HEK293 (cell line): ENCODE measurements around the gene SYNJ2.

ENCODE experiments used
- BCL11A ChIP-seq: fragments of 450-650 bp; formaldehyde crosslinking; IDR thresholded peaks from 2 replicates; pipeline ENCODE4 v1.5.1; 2016; ENCODE audit warnings: low read depth, missing biosample characterization, missing genetic modification characterization
- GLIS2 ChIP-seq: fragments of 450-650 bp; formaldehyde crosslinking; IDR thresholded peaks from 2 replicates; pipeline ENCODE4 v1.5.1; 2016; ENCODE audit warnings: missing biosample characterization, missing genetic modification characterization
- HOXD13 ChIP-seq: sonication (generic); formaldehyde crosslinking; IDR thresholded peaks from 2 replicates; pipeline ENCODE4 v1.8.0; 2022; ENCODE audit warnings: missing genetic modification reagents, borderline replicate concordance
- IKZF3 ChIP-seq: fragments of 450-650 bp; IDR thresholded peaks from 2 replicates; pipeline ENCODE4 v1.5.0; 2018; ENCODE audit warnings: missing biosample characterization, mild to moderate bottlenecking, missing genetic modification characterization, moderate library complexity
- SALL2 ChIP-seq: fragments of 450-650 bp; formaldehyde crosslinking; IDR thresholded peaks from 2 replicates; pipeline ENCODE4 v1.5.0; 2017; ENCODE audit warnings: missing biosample characterization, mild to moderate bottlenecking, missing genetic modification characterization, borderline replicate concordance
- ZNF366 ChIP-seq: fragments of 450-650 bp; formaldehyde crosslinking; conservative IDR thresholded peaks from 2 replicates; pipeline ENCODE4 v1.5.1; 2016; ENCODE audit warnings: missing biosample characterization, missing genetic modification characterization
- ZNF510 ChIP-seq: fragments of 450-650 bp; formaldehyde crosslinking; IDR thresholded peaks from 2 replicates; pipeline ENCODE4 v1.5.1; 2018; ENCODE audit warnings: mild to moderate bottlenecking, missing genetic modification characterization, missing biosample characterization; ENCODE audit not compliant: insufficient replicate concordance
- ZNF521 ChIP-seq: fragments of 450-650 bp; formaldehyde crosslinking; IDR thresholded peaks from 2 replicates; pipeline ENCODE4 v1.5.1; 2017; ENCODE audit warnings: missing biosample characterization, mild to moderate bottlenecking, missing genetic modification characterization
- ZNF530 ChIP-seq: fragments of 450-650 bp; formaldehyde crosslinking; IDR thresholded peaks from 2 replicates; pipeline ENCODE4 v1.5.1; 2016; ENCODE audit warnings: low read depth, missing biosample characterization, missing genetic modification characterization
- ZNF558 ChIP-seq: fragments of 450-650 bp; formaldehyde crosslinking; IDR thresholded peaks from 2 replicates; pipeline ENCODE4 v1.5.1; 2016; ENCODE audit warnings: missing biosample characterization, missing genetic modification characterization
- ZNF623 ChIP-seq: fragments of 450-650 bp; formaldehyde crosslinking; IDR thresholded peaks from 2 replicates; pipeline ENCODE4 v1.5.1; 2016; ENCODE audit warnings: missing biosample characterization, missing genetic modification characterization
- ZNF660 ChIP-seq: fragments of 450-650 bp; IDR thresholded peaks from 2 replicates; pipeline ENCODE4 v1.5.1; 2018; ENCODE audit warnings: missing biosample characterization, mild to moderate bottlenecking, missing genetic modification characterization
- ZNF664 ChIP-seq: fragments of 450-650 bp; formaldehyde crosslinking; IDR thresholded peaks from 2 replicates; pipeline ENCODE4 v1.5.1; 2016; ENCODE audit warnings: missing biosample characterization, missing genetic modification characterization
- ZNF670 ChIP-seq: fragments of 450-650 bp; formaldehyde crosslinking; IDR thresholded peaks from 2 replicates; pipeline ENCODE4 v1.5.1; 2016; ENCODE audit warnings: missing biosample characterization, missing genetic modification characterization, low read depth
- ZSCAN30 ChIP-seq: fragments of 450-650 bp; IDR thresholded peaks from 2 replicates; pipeline ENCODE4 v1.5.1; 2018; ENCODE audit warnings: missing biosample characterization, mild to moderate bottlenecking, missing genetic modification characterization, moderate library complexity
- TF ChIP-seq, protein P1 (sequence below): IDR thresholded peaks from 2 replicates; pipeline ENCODE4 v1.6.1; 2011; ENCODE audit warnings: mild to moderate bottlenecking, low read depth, low read length, borderline replicate concordance
- TF ChIP-seq, protein P2 (sequence below): fragments of 450-650 bp; formaldehyde crosslinking; IDR thresholded peaks from 2 replicates; pipeline ENCODE4 v1.5.1; 2017; ENCODE audit warnings: missing biosample characterization, missing genetic modification characterization
- TF ChIP-seq, protein P3 (sequence below): fragments of 450-650 bp; formaldehyde crosslinking; IDR thresholded peaks from 2 replicates; pipeline ENCODE4 v1.5.1; 2016; ENCODE audit warnings: missing biosample characterization, missing genetic modification characterization, low read depth
- TF ChIP-seq, protein P4 (sequence below): fragments of 450-650 bp; formaldehyde crosslinking; IDR thresholded peaks from 2 replicates; pipeline ENCODE4 v1.5.1; 2017; ENCODE audit warnings: missing biosample characterization, mild to moderate bottlenecking, missing genetic modification characterization, moderate library complexity
- TF ChIP-seq, protein P5 (sequence below): fragments of 450-650 bp; formaldehyde crosslinking; IDR thresholded peaks from 2 replicates; pipeline ENCODE4 v1.5.1; 2016; ENCODE audit warnings: missing biosample characterization, missing genetic modification characterization
- TF ChIP-seq, protein P6 (sequence below): fragments of 450-650 bp; formaldehyde crosslinking; IDR thresholded peaks from 2 replicates; pipeline ENCODE4 v1.5.1; 2016; ENCODE audit warnings: missing biosample characterization, missing genetic modification characterization

SYNJ2 gene

DNA sequence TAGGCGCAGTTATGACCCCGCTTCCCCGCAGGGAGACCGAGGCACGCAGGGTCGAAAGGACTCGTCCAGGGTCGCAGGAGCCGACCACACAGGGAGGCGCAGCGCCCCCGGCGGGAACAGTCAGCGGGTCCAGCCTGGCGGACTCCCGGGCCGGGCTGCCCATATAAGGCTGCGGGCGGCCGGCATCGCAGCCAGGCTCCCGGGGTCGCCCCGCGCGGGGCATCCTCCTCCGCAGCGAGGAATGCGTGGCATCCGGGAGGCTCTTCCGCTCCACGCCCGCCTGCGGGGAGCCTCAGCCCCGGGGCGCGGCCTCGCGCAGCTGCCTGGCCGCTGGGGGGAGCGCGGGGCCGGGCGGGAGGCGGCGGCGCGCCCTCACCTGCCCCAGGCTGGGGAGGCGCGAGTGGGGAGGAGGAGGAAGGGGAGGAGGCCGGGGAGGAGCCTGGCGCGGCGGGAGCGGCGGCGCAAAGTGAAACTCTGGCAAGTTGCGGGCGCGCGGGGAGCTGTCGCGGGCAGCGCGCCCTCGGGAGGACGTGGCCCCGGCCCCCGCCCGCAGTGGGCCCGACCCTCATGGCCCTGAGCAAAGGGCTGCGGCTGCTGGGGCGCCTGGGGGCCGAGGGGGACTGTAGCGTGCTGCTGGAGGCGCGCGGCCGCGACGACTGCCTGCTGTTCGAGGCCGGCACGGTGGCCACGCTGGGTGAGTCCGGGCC is at the start of gene SYNJ2 (continued):
- TF ChIP-seq, protein P1, sequence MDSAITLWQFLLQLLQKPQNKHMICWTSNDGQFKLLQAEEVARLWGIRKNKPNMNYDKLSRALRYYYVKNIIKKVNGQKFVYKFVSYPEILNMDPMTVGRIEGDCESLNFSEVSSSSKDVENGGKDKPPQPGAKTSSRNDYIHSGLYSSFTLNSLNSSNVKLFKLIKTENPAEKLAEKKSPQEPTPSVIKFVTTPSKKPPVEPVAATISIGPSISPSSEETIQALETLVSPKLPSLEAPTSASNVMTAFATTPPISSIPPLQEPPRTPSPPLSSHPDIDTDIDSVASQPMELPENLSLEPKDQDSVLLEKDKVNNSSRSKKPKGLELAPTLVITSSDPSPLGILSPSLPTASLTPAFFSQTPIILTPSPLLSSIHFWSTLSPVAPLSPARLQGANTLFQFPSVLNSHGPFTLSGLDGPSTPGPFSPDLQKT, result no peak
- TF ChIP-seq ZNF670 (tag by site-specific recombination) (no peak), ZNF366 (tag by site-specific recombination) (no peak), ZNF510 (tag by site-specific recombination) (no peak), ZNF558 (tag by site-specific recombination) (no peak), ZSCAN30 (tag by site-specific recombination) (peak; percentile 55; the same call in 1 of the 2 replicates), GLIS2 (peak; percentile 31; the same call in 1 of the 2 replicates), IKZF3 (tag by site-specific recombination) (peak; percentile 30; the same call in 1 of the 2 replicates), ZNF660 (tag by site-specific recombination) (0 out of 2 replicates have a peak, but pooled peaks have one; percentile 77), ZNF623 (tag by site-specific recombination) (no peak), ZNF530 (tag by site-specific recombination) (no peak), ZNF521 (tag by site-specific recombination) (no peak), HOXD13 (CRISPR knock-in tag) (no peak), ZNF664 (tag by site-specific recombination) (no peak), BCL11A (tag by site-specific recombination) (no peak), SALL2 (tag by site-specific recombination) (no peak)
- TF ChIP-seq, protein P2, sequence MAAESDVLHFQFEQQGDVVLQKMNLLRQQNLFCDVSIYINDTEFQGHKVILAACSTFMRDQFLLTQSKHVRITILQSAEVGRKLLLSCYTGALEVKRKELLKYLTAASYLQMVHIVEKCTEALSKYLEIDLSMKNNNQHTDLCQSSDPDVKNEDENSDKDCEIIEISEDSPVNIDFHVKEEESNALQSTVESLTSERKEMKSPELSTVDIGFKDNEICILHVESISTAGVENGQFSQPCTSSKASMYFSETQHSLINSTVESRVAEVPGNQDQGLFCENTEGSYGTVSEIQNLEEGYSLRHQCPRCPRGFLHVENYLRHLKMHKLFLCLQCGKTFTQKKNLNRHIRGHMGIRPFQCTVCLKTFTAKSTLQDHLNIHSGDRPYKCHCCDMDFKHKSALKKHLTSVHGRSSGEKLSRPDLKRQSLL (tag by site-specific recombination), result no peak
- TF ChIP-seq, protein P3, sequence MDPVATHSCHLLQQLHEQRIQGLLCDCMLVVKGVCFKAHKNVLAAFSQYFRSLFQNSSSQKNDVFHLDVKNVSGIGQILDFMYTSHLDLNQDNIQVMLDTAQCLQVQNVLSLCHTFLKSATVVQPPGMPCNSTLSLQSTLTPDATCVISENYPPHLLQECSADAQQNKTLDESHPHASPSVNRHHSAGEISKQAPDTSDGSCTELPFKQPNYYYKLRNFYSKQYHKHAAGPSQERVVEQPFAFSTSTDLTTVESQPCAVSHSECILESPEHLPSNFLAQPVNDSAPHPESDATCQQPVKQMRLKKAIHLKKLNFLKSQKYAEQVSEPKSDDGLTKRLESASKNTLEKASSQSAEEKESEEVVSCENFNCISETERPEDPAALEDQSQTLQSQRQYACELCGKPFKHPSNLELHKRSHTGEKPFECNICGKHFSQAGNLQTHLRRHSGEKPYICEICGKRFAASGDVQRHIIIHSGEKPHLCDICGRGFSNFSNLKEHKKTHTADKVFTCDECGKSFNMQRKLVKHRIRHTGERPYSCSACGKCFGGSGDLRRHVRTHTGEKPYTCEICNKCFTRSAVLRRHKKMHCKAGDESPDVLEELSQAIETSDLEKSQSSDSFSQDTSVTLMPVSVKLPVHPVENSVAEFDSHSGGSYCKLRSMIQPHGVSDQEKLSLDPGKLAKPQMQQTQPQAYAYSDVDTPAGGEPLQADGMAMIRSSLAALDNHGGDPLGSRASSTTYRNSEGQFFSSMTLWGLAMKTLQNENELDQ (tag by site-specific recombination), result no peak
- TF ChIP-seq, protein P4, sequence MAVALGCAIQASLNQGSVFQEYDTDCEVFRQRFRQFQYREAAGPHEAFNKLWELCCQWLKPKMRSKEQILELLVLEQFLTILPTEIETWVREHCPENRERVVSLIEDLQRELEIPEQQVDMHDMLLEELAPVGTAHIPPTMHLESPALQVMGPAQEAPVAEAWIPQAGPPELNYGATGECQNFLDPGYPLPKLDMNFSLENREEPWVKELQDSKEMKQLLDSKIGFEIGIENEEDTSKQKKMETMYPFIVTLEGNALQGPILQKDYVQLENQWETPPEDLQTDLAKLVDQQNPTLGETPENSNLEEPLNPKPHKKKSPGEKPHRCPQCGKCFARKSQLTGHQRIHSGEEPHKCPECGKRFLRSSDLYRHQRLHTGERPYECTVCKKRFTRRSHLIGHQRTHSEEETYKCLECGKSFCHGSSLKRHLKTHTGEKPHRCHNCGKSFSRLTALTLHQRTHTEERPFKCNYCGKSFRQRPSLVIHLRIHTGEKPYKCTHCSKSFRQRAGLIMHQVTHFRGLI (tag by site-specific recombination), result no peak
- TF ChIP-seq, protein P5, sequence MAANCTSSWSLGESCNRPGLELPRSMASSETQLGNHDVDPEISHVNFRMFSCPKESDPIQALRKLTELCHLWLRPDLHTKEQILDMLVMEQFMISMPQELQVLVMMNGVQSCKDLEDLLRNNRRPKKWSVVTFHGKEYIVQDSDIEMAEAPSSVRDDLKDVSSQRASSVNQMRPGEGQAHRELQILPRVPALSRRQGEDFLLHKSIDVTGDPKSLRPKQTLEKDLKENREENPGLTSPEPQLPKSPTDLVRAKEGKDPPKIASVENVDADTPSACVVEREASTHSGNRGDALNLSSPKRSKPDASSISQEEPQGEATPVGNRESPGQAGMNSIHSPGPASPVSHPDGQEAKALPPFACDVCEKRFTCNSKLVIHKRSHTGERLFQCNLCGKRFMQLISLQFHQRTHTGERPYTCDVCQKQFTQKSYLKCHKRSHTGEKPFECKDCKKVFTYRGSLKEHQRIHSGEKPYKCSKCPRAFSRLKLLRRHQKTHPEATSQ (tag by site-specific recombination), result no peak
- TF ChIP-seq, protein P6, sequence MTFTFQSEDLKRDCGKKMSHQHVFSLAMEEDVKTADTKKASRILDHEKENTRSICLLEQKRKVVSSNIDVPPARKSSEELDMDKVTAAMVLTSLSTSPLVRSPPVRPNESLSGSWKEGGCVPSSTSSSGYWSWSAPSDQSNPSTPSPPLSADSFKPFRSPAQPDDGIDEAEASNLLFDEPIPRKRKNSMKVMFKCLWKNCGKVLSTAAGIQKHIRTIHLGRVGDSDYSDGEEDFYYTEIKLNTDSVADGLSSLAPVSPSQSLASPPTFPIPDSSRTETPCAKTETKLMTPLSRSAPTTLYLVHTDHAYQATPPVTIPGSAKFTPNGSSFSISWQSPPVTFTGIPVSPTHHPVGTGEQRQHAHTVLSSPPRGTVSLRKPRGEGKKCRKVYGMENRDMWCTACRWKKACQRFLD (tag by site-specific recombination), result no peak
